ENCODE data around the gene CD2.

CD2 gene

GRCh38 chr1:116762281-116762680 lies 8.1 kb downstream of the CD2 start:
- TF ChIP-seq CTCF (IDR thresholded peaks at IDR 0.05): no peak
- Histone ChIP-seq H3K79me2 (no peaks in the 10 kb centered on the region), H3K9ac (no peak overlapping the region), H3K9me3 (ENCODE audit: control insufficient read depth, low read length) (no peaks in the 10 kb centered on the region), H3K36me3 (ENCODE audit: control insufficient read depth, insufficient read depth, low read length) (no peaks in the 10 kb centered on the region), H3K4me1 (no peaks in the 10 kb centered on the region), H2AFZ (no peak overlapping the region), H3K27me3 (ENCODE audit: control insufficient read depth, insufficient read depth, low read length) (no peaks in the 10 kb centered on the region), H3K27ac (no peak overlapping the region), H3K4me2 (ENCODE audit: low read length) (no peak overlapping the region), H3K4me3 (ENCODE audit: low read depth, low read length) (no peak overlapping the region)

DNA sequence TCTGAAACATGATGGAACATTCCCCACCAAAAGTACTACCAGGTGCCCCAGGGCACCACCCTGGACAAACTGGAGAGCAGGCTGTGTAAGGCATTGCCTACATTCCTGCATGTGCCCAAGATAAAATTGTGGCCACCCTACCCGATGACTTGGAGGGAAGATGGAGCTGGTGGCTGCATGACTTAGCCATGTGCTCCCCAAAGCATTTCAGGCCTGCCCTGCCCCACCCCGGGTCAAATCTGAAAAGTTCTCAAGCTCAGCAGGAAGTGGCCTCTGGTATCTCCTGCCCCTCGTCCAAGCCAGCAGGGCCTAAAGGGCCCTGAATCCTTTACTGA lies 8.5 kb downstream of the CD2 start:
- no peak overlapping the region for H2AFZ ChIP-seq
- H3K9ac ChIP-seq: no peak overlapping the region
- TF ChIP-seq CTCF (IDR thresholded peaks at IDR 0.05): no peak
- no peak overlapping the region for H3K4me3 ChIP-seq (ENCODE audit: low read depth, low read length)
- no peak overlapping the region for H3K27ac ChIP-seq
- H3K4me1 ChIP-seq: no peaks in the 10 kb centered on the region
- no peaks in the 10 kb centered on the region for H3K27me3 ChIP-seq (ENCODE audit: control insufficient read depth, insufficient read depth, low read length)
- H3K36me3 ChIP-seq (ENCODE audit: control insufficient read depth, insufficient read depth, low read length): no peaks in the 10 kb centered on the region
- no peaks in the 10 kb centered on the region for H3K9me3 ChIP-seq (ENCODE audit: control insufficient read depth, low read length)
- no peak overlapping the region for H3K4me2 ChIP-seq (ENCODE audit: low read length)
- no peaks in the 10 kb centered on the region for H3K79me2 ChIP-seq

DNA sequence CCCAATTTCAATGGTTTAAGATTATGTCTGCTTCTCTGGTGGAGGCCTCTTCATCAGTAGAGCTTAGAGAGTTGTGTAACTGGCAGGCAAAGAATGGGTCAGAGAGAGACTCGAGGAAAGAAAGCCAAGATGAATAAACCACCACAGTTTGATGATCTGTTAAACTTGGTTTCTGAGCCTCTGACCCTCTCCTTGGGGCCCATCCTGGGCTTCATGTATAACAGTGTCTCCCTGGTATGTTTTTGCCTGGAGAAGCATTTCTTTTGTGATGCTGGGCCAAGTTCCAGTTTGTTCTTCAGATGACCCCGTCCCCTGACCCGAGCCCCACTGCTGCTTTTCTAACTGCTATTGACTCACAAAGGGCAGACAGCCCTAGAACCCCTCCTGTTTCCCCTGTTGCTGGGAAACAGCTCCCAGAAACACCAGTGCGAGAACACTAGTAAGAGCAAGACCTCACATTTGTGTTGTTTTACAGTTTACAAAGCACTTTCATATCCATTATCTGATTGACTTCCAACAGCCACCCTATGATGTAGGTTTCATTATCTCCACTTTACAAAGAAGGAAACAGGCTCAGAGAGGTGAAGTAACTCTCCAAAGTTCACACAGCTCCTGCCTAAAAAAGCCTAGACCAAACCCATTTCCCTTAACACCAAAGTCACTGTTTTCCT lies 9.0 kb downstream of the CD2 start:
- H3K36me3 ChIP-seq (ENCODE audit: control insufficient read depth, insufficient read depth, low read length): no peaks in the 10 kb centered on the region
- no peaks in the 10 kb centered on the region for H3K27me3 ChIP-seq (ENCODE audit: control insufficient read depth, insufficient read depth, low read length)
- no peak overlapping the region for H3K9ac ChIP-seq
- H3K9me3 ChIP-seq (ENCODE audit: control insufficient read depth, low read length): no peaks in the 10 kb centered on the region
- no peak for TF ChIP-seq CTCF (IDR thresholded peaks at IDR 0.05)
- H3K4me1 ChIP-seq: no peaks in the 10 kb centered on the region
- no peaks in the 10 kb centered on the region for H3K79me2 ChIP-seq
- H3K4me2 ChIP-seq (ENCODE audit: low read length): no peak overlapping the region
- no peak overlapping the region for H3K27ac ChIP-seq
- no peak overlapping the region for H3K4me3 ChIP-seq (ENCODE audit: low read depth, low read length)
- H2AFZ ChIP-seq: no peak overlapping the region

DNA sequence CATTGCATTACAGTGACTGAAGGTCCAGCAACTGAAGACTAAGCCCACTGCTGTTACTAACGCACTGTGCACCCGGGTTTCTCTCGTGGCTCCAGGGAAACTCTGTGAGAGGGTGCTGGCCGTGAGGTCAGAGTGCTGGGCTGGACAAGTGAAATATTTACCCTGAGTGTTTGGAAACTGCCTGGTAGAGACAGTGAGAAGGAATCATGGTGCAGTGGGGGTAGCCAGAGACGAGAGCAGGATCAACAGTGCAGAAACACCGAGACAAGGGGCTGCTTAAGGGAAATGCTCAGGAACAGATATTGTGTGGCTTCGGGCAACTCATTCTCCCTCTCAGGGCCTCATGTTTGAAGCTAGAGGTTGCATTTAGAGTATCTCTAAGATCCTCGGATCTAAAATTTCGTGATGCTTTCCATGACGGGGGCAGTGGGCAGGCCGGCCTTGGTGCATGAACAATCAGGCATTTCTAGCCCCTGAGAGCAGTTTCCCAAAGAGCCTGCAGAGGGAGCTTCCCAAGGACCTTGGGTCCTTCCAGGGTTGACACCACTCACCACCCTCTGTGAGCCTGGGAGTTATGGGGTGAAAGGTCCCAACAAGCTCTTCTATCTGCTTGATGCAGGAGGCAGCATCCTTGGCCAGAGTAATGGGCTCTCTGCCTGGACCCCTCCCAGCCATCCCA lies 9.7 kb downstream of the CD2 start:
- Histone ChIP-seq H2AFZ (no peak overlapping the region), H3K4me3 (ENCODE audit: low read depth, low read length) (no peak overlapping the region), H3K27ac (no peak overlapping the region), H3K79me2 (no peaks in the 10 kb centered on the region), H3K9me3 (ENCODE audit: control insufficient read depth, low read length) (no peaks in the 10 kb centered on the region), H3K36me3 (ENCODE audit: control insufficient read depth, insufficient read depth, low read length) (no peaks in the 10 kb centered on the region), H3K4me1 (no peaks in the 10 kb centered on the region), H3K27me3 (ENCODE audit: control insufficient read depth, insufficient read depth, low read length) (no peaks in the 10 kb centered on the region), H3K9ac (no peak overlapping the region), H3K4me2 (ENCODE audit: low read length) (no peak overlapping the region)
- no peak for TF ChIP-seq CTCF (IDR thresholded peaks at IDR 0.05)

GRCh38 chr1:116764466-116764898 lies 10.3 kb downstream of the CD2 start:
- H3K4me1 ChIP-seq: no peaks in the 10 kb centered on the region
- no peak for TF ChIP-seq CTCF (IDR thresholded peaks at IDR 0.05)
- H3K9me3 ChIP-seq (ENCODE audit: control insufficient read depth, low read length): no peaks in the 10 kb centered on the region
- H3K36me3 ChIP-seq (ENCODE audit: control insufficient read depth, insufficient read depth, low read length): no peaks in the 10 kb centered on the region
- H3K27me3 ChIP-seq (ENCODE audit: control insufficient read depth, insufficient read depth, low read length): no peaks in the 10 kb centered on the region
- no peak overlapping the region for H3K9ac ChIP-seq
- H3K27ac ChIP-seq: no peak overlapping the region
- H3K79me2 ChIP-seq: no peaks in the 10 kb centered on the region
- no peak overlapping the region for H2AFZ ChIP-seq
- no peak overlapping the region for H3K4me3 ChIP-seq (ENCODE audit: low read depth, low read length)
- no peak overlapping the region for H3K4me2 ChIP-seq (ENCODE audit: low read length)
